ENCODE results near the gene BABAM2. TPM values are rescaled to one million over a fixed set of nuclear protein-coding genes. Genes with fewer than 3 reads are reported as not detected.

BABAM2 gene
- total and polyA plus RNA-seq, 4 donors: 9.9 to 17.0 (median 13.9) TPM

DNA sequence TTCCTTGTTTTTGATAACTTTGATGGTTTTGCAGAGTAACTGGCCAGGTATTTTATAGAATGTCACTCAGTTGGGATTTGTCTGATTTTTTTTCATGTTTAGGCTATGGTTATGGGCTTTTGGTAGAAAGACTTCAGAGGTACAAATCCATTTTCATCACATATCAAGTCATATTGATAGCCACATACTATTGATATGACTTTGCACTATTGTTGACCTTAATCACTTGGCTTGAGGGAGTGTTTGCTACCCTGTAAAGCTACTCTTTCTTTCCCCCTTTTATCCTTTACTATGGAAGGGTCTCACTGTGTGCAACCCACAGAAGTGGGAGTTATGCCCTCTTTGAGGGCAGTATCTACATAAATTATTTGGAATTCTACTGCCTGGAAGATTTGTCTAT, 109.8 kb downstream of the BABAM2 start:
- no peaks in the 10 kb centered on the region for H3K27me3 ChIP-seq (ENCODE audit: control insufficient read depth in 4 of 4, insufficient read depth in 4 of 4, low read length in 3 of 4)
- H3K36me3 ChIP-seq (ENCODE audit: control insufficient read depth in 4 of 4, insufficient read depth in 3 of 4, low read depth in 1 of 4, low read length in 3 of 4): no peaks in the 10 kb centered on the region
- H3K4me1 ChIP-seq (ENCODE audit: control insufficient read depth in 4 of 4, insufficient read depth in 4 of 4, low read length in 3 of 4): no peaks in the 10 kb centered on the region
- no peaks in the 10 kb centered on the region for H3K9me3 ChIP-seq (ENCODE audit: control insufficient read depth in 4 of 4, low read length in 3 of 4)
- TF ChIP-seq TAF1 (conservative IDR thresholded peaks at IDR 0.05) (no peak), HNF4A (conservative IDR thresholded peaks at IDR 0.05) (no peak), NR2F2 (IDR thresholded peaks at IDR 0.05) (no peak), FOXA2 (IDR thresholded peaks at IDR 0.05) (no peak), JUND (IDR thresholded peaks at IDR 0.05) (no peak), GABPA (IDR thresholded peaks at IDR 0.05 in 1 of 2, conservative IDR thresholded peaks at IDR 0.05 in 1 of 2) (no peak), ZBTB33 (IDR thresholded peaks at IDR 0.05) (no peak), SP1 (IDR thresholded peaks at IDR 0.05) (no peak), HNF4G (IDR thresholded peaks at IDR 0.05) (no peak), ATF3 (IDR thresholded peaks at IDR 0.05) (no peak), FOXA1 (IDR thresholded peaks at IDR 0.05) (no peak), RAD21 (IDR thresholded peaks at IDR 0.05) (no peak)
- TF ChIP-seq, protein P1, sequence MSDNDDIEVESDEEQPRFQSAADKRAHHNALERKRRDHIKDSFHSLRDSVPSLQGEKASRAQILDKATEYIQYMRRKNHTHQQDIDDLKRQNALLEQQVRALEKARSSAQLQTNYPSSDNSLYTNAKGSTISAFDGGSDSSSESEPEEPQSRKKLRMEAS (IDR thresholded peaks at IDR 0.05): no peak
- TF ChIP-seq, protein P2, sequence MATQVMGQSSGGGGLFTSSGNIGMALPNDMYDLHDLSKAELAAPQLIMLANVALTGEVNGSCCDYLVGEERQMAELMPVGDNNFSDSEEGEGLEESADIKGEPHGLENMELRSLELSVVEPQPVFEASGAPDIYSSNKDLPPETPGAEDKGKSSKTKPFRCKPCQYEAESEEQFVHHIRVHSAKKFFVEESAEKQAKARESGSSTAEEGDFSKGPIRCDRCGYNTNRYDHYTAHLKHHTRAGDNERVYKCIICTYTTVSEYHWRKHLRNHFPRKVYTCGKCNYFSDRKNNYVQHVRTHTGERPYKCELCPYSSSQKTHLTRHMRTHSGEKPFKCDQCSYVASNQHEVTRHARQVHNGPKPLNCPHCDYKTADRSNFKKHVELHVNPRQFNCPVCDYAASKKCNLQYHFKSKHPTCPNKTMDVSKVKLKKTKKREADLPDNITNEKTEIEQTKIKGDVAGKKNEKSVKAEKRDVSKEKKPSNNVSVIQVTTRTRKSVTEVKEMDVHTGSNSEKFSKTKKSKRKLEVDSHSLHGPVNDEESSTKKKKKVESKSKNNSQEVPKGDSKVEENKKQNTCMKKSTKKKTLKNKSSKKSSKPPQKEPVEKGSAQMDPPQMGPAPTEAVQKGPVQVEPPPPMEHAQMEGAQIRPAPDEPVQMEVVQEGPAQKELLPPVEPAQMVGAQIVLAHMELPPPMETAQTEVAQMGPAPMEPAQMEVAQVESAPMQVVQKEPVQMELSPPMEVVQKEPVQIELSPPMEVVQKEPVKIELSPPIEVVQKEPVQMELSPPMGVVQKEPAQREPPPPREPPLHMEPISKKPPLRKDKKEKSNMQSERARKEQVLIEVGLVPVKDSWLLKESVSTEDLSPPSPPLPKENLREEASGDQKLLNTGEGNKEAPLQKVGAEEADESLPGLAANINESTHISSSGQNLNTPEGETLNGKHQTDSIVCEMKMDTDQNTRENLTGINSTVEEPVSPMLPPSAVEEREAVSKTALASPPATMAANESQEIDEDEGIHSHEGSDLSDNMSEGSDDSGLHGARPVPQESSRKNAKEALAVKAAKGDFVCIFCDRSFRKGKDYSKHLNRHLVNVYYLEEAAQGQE (IDR thresholded peaks at IDR 0.05): no peak
- H3K9ac ChIP-seq (ENCODE audit: low read depth in 1 of 2, low read length in 2 of 2): no peak overlapping the region
- no peak overlapping the region for H3K27ac ChIP-seq (ENCODE audit: low read depth in 1 of 2, low read length in 2 of 2)
- no peak overlapping the region for H3K4me3 ChIP-seq (ENCODE audit: low read depth in 1 of 3, low read length in 3 of 3)
- DNase-seq (ENCODE audit: low spot score): no peak

- Histone ChIP-seq H3K9ac (ENCODE audit: low read depth in 1 of 2, low read length in 2 of 2) (no peak overlapping the region), H3K9me3 (ENCODE audit: control insufficient read depth in 4 of 4, low read length in 3 of 4) (no peaks in the 10 kb centered on the region), H3K27ac (ENCODE audit: low read depth in 1 of 2, low read length in 2 of 2) (no peak overlapping the region), H3K36me3 (ENCODE audit: control insufficient read depth in 4 of 4, insufficient read depth in 3 of 4, low read depth in 1 of 4, low read length in 3 of 4) (no peaks in the 10 kb centered on the region), H3K27me3 (ENCODE audit: control insufficient read depth in 4 of 4, insufficient read depth in 4 of 4, low read length in 3 of 4) (no peaks in the 10 kb centered on the region), H3K4me1 (ENCODE audit: control insufficient read depth in 4 of 4, insufficient read depth in 4 of 4, low read length in 3 of 4) (no peaks in the 10 kb centered on the region), H3K4me3 (ENCODE audit: low read depth in 1 of 3, low read length in 3 of 3) (no peak overlapping the region)
- 96% methylated on average over 2 of the region's 2 CpGs for WGBS
- DNase-seq (ENCODE audit: low spot score): no peak
- no peak for TF ChIP-seq NR2F2 (IDR thresholded peaks at IDR 0.05)
- TF ChIP-seq EGR1 (IDR thresholded peaks at IDR 0.05; ENCODE audit: low read depth in 2 of 2): no peak
- TF ChIP-seq, protein P1 (IDR thresholded peaks at IDR 0.05): no peak
- TF ChIP-seq HNF4A (conservative IDR thresholded peaks at IDR 0.05): no peak
- TF ChIP-seq RAD21 (IDR thresholded peaks at IDR 0.05): no peak
- TF ChIP-seq, protein P2 (IDR thresholded peaks at IDR 0.05): no peak
- no peak for TF ChIP-seq ZBTB33 (IDR thresholded peaks at IDR 0.05)
- no peak for TF ChIP-seq RXRA (IDR thresholded peaks at IDR 0.05)
- TF ChIP-seq YY1 (IDR thresholded peaks at IDR 0.05): no peak
- no peak for TF ChIP-seq ATF3 (IDR thresholded peaks at IDR 0.05)
- TF ChIP-seq JUND (IDR thresholded peaks at IDR 0.05): no peak
- TF ChIP-seq FOXA1 (IDR thresholded peaks at IDR 0.05): no peak
- TF ChIP-seq HNF4G (IDR thresholded peaks at IDR 0.05): no peak
These were observed 111.7 kb downstream of the BABAM2 start for GRCh38 chr2:28002181-28002580.

All from liver (tissue), 9 donors.